PFSK-1 (cell line): ENCODE data around the gene ADGRB3.

ENCODE experiments used
- SIN3A ChIP-seq: IDR thresholded peaks from 2 replicates; pipeline ENCODE4 v1.6.1; 2012; ENCODE audit warnings: mild to moderate bottlenecking, low read length, moderate library complexity, borderline replicate concordance; ENCODE audit not compliant: insufficient read depth
- TF ChIP-seq, protein P1 (sequence below), 2 experiments: IDR thresholded peaks; 2 replicates each; pipeline versions ENCODE4 v1.6.1 to v1.8.0; 2011 to 2012; ENCODE audit warnings: low read depth in 2 of 2, low read length in 2 of 2, control low read depth in 1 of 2, inconsistent platforms in 1 of 2, mild to moderate bottlenecking in 1 of 2, moderate library complexity in 1 of 2; ENCODE audit not compliant: insufficient read depth in 1 of 2

DNA sequence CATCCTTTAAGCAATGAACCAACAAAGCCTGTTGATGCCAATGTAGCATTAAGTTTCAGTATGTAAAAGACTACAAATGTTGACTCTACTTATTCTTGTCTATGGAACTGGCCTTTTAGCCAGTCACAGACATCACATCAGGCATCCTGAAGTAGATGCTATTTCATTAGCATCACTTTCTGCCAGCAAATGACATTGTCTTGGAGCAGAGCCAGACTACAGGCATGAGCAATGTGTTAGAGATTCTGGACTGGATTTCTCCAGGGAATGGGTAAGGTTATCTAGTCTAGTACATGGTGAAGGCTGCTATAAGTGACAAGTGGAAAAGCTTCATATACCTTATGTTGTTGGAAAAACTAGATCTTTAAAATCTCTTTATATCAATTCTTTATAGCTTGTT is 142.9 kb downstream of the ADGRB3 start:
- TF ChIP-seq SIN3A: no peak
- TF ChIP-seq, protein P1, sequence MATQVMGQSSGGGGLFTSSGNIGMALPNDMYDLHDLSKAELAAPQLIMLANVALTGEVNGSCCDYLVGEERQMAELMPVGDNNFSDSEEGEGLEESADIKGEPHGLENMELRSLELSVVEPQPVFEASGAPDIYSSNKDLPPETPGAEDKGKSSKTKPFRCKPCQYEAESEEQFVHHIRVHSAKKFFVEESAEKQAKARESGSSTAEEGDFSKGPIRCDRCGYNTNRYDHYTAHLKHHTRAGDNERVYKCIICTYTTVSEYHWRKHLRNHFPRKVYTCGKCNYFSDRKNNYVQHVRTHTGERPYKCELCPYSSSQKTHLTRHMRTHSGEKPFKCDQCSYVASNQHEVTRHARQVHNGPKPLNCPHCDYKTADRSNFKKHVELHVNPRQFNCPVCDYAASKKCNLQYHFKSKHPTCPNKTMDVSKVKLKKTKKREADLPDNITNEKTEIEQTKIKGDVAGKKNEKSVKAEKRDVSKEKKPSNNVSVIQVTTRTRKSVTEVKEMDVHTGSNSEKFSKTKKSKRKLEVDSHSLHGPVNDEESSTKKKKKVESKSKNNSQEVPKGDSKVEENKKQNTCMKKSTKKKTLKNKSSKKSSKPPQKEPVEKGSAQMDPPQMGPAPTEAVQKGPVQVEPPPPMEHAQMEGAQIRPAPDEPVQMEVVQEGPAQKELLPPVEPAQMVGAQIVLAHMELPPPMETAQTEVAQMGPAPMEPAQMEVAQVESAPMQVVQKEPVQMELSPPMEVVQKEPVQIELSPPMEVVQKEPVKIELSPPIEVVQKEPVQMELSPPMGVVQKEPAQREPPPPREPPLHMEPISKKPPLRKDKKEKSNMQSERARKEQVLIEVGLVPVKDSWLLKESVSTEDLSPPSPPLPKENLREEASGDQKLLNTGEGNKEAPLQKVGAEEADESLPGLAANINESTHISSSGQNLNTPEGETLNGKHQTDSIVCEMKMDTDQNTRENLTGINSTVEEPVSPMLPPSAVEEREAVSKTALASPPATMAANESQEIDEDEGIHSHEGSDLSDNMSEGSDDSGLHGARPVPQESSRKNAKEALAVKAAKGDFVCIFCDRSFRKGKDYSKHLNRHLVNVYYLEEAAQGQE (IDR thresholded peaks at IDR 0.05; ENCODE audit: insufficient read depth in 1 of 2, low read depth in 2 of 2, low read length in 2 of 2): no peak
